ENCODE data around the gene EEA1. TPM values are rescaled to one million over a fixed set of nuclear protein-coding genes. Genes with fewer than 3 reads are reported as not detected.

EEA1 gene
- total RNA-seq, 3 donors from 2014 or later: 34.2 to 35.8 (median 34.6) TPM

- intact Hi-C loops (cut with DNase I, micrococcal nuclease): no loop called here
- ATAC-seq (no peak), DNase-seq (no peak)
- Histone ChIP-seq H3K4me1 (ENCODE audit: low read depth) (no peaks in the 10 kb centered on the region), H3K36me3 (ENCODE audit: low read depth) (no peaks in the 10 kb centered on the region), H3K4me3 (no peak overlapping the region), H3K9me3 (peaks cover 10% of the 10 kb centered on the region)
- no peak for TF ChIP-seq CTCF (IDR thresholded peaks at IDR 0.05)
Measured at GRCh38 chr12:92952394-92952793, 23.3 kb upstream of the EEA1 start.

GRCh38 chr12:92951006-92951405 lies 21.9 kb upstream of the EEA1 start:
- Histone ChIP-seq H3K9me3 (peaks cover 10% of the 10 kb centered on the region), H3K36me3 (ENCODE audit: low read depth) (no peaks in the 10 kb centered on the region), H3K4me3 (no peak overlapping the region), H3K4me1 (ENCODE audit: low read depth) (peaks cover 2% of the 10 kb centered on the region)
- intact Hi-C loops (cut with DNase I, micrococcal nuclease): no loop called here
- TF ChIP-seq CTCF (IDR thresholded peaks at IDR 0.05): no peak
- DNase-seq (no peak), ATAC-seq (no peak)

GRCh38 chr12:92950011-92950410 lies 20.9 kb upstream of the EEA1 start:
- Histone ChIP-seq H3K4me1 (ENCODE audit: low read depth) (peaks cover 2% of the 10 kb centered on the region), H3K9me3 (peaks cover 10% of the 10 kb centered on the region), H3K4me3 (no peak overlapping the region), H3K36me3 (ENCODE audit: low read depth) (no peaks in the 10 kb centered on the region)
- DNase-seq (no peak), ATAC-seq (peak; percentile 4)
- intact Hi-C loops (cut with DNase I, micrococcal nuclease): no loop called here
- no peak for TF ChIP-seq CTCF (IDR thresholded peaks at IDR 0.05)

- DNase-seq: peak in 1 of 3 donors; percentile 42
- Histone ChIP-seq H3K36me3 (ENCODE audit: low read depth) (no peaks in the 10 kb centered on the region), H3K9me3 (peaks cover 9% of the 10 kb centered on the region), H3K4me1 (ENCODE audit: low read depth) (peaks cover 2% of the 10 kb centered on the region), H3K4me3 (no peak overlapping the region)
- no peak for TF ChIP-seq CTCF (IDR thresholded peaks at IDR 0.05)
- intact Hi-C loops (cut with DNase I, micrococcal nuclease): no loop called here
- peak; percentile 55 for ATAC-seq
Measured at GRCh38 chr12:92949466-92949865, 20.4 kb upstream of the EEA1 start.

GRCh38 chr12:92947589-92948215 lies 18.6 kb upstream of the EEA1 start:
- H3K4me3 ChIP-seq: no peak overlapping the region
- DNase-seq (no peak), ATAC-seq (no peak)
- TF ChIP-seq CTCF (IDR thresholded peaks at IDR 0.05): no peak
- H3K36me3 ChIP-seq (ENCODE audit: low read depth): no peaks in the 10 kb centered on the region
- no peaks in the 10 kb centered on the region for H3K9me3 ChIP-seq
- intact Hi-C loops (cut with DNase I, micrococcal nuclease): no loop called here
- H3K4me1 ChIP-seq (ENCODE audit: low read depth): peaks cover 2% of the 10 kb centered on the region
